ENCODE results near the gene NR1H2.
A peak's percentile ranks its signal among the peaks of the same experiment; 100 is the strongest.
"Not testable (repeated sequence)": the region's sequence is repeated elsewhere in the genome, so short reads cannot be mapped to it uniquely, and the experiment has no call there.

Gene NR1H2

DNA sequence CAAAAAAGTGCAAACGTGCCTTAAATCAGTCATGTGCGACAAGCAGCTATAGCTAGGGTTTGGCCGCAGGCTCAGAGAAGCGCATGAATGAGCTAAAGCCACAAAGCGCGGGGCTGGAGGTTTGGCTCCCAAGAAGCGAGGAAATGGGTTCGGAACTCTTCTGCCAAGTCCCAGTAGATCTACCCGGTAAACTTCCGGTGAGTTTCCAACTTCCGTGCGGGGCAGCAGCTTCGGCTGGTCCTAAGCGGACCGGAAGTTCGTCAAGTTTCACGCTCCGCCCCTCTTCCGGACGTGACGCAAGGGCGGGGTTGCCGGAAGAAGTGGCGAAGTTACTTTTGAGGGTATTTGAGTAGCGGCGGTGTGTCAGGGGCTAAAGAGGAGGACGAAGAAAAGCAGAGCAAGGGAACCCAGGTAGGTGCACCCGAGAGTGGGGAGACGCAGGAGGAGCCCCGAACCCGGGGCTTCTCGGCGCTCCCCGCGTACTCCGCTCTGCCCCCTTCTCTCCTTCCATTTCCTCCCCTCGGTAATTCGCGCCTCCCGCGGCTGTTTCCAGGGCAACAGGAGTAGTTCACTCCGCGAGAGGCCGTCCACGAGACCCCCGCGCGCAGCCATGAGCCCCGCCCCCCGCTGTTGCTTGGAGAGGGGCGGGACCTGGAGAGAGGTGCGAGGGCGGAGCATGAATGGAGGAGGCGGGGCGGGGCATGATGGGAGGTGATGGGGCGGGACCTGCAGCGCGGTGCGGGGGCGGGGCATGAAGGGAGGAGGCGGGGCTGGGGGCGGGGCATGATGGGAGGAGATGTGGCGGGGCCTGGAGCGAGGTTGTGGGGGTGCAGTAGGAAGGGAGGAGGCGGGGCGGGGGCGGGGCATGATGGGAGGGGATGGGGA lies at the start of gene NR1H2:
Gene NR1H2, plus strand, starts transcription at position 292 of the 885 bp plus-strand sequence. CDS start 1,149 bp downstream, outside the sequence.
- DNase-seq (ENCODE audit: low read depth), result peak; percentile 89

DNA sequence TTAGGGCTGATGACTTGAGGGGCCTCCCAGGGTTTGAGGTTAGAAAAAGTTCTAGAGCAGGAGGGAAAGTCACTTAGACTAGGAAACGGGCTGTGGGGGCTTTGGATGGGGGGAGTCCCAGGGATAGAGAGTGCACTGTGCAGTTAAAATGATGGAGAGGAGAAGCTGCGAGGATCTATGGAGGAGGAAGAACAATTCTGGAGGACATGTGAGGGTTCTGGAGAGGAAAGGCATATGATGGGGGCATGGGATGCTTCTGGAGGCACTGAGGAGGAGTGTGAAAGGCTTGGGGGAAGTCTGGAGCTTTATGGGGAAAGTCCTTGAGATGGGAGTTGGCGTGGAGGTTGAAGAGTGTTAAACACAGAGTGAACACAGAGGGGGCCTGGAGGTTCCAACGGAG lies 49.2 kb upstream of the NR1H2 start:
- DNase-seq (ENCODE audit: low read depth), result no peak

DNA sequence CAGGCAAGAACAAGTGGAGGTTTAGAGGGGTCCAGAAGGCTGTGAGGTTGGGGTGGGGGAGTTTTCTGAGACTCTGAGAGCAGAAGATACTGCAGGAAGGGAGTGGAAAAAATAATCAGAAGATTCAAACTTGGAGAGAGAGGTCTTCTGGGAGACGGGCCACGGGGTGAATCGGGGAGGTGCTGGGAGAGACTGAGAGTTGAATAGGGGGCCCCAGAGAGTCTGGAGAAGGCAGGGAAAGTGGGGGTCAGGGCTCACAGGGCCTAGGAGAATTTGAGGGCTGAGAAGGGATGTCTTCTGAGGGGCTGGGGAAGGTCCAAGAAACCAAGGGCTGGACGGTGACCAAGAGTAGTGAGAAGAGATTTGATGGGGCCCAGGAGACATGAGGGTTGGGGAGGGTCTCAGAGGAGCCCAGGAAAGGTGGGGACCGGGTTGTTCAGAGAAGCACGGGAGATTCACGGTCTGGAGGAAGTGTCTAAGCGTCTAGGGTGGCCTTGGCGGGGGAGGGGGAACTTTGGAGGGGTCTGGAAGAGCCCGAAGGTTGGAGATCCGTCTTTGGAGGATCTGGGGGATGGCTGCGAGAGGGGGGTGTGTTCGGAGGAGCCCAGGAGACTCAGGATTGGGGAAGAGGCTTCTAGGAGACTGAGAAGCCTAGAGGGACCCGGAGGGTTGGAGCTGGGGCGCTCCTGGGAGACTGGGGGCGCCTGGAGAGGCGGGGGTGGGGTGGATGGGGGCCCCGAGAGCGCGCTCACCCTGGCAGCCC lies 48.6 kb upstream of the NR1H2 start:
- no peak for DNase-seq (ENCODE audit: low read depth)

DNA sequence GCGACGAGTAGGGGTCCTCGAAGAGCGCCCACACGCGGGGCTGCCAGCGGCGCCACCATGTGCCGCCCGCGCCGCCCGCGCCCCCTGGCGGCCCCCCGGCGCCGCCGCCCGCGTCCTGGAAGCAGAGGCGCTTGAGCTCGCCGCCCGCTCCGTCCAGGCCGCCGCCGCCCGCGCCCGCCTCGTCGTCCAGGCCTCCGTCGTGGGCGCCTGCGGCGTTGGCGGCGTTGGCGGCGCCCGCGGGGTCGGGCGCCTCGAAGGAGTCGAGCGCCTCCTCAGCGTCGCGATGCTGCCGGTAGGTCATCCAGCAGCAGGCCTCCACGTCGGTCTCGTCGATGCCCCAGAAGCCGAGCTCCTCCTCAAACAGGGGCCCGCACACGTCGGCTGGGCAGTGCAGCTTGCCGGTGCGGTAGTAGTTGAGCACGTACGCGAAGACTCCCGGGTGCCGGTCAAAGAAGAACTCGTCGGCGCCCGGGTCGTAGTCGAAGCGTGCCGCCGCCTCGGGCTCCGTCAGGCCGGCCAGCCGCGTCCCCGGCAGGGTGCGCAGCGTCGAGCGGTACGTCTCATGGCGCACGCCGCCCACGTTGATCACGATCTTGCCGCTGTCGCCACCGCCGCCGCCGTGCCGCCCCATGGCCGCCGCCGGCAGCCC lies 47.9 kb upstream of the NR1H2 start:
- DNase-seq (ENCODE audit: low read depth), result no peak

DNA sequence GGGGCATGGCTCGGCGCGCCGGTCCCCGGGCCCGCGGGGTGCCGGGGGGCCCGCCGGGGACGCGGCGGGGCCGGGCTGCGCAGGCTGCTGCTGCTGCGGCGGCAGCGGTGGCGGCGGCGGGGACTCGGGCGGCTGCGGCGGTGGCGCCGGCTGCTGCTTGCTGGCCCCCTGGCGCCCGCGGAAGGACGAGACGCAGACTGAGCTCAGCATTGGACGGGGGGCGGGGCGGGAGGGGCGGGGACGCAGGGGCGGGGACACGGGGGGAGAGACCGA lies 47.4 kb upstream of the NR1H2 start:
- DNase-seq (ENCODE audit: low read depth), result no peak

DNA sequence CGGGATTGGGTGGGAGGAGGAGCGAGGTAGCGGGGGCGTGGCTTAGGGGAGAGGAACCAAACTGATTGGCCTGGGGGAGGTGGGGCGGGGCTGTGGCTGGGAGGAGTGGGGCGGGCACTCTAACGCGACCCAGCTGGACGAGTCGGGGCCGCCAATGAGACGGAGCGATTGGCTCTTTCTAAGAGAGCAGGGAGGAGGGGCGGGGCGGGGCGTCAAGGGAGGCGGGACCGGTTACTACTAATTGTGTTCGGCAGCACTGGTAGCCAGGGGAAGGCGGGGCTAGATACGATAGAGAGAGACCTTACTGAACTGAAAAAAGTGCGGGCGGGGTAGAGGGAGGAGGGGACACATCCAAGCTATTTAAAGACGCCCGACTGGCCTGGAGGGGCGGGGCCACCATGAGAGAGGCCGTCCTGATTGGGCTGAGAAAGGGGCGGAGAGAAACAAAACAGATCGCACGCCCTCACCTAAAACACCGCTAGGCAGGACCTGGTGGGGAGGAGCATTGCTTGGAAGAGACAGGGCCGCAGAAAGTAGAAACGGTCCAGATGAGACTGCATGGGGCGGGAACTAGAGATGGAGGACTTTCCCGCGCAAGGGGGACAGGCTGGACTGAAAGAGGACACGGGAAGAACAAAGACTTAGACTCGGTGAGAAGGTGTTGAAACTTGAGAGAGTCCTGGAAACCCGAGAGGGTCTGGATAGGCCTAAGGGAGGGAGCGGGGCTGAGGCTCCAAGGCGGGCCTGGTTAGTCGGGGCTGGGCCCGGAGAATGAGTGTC lies 46.9 kb upstream of the NR1H2 start, which contains the start of gene KCNC3:
Gene KCNC3, minus strand, starts transcription at position 232 of the 780 bp plus-strand sequence. CDS start 295 bp downstream, outside the sequence.
- DNase-seq (ENCODE audit: low read depth), result peak; percentile 72

DNA sequence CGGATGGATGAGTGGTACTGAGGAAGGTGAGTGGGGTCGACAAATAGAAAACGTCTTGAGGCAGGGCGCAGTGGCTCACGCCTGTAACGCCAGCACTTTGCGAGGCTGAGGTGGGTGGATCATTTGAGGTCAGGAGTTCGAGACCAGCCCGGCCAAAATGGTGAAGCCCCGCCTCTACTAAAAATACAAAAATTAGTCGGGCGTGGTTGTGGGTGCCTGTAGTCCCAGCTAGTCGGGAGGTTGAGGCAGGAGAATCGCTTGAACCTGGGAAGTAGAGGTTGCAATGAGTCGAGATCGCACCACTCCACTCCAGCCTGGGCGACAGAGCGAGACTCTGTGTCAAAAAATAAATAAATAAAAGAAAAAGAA lies 46.3 kb upstream of the NR1H2 start:
- not testable (repeated sequence) for DNase-seq (ENCODE audit: low read depth)

DNA sequence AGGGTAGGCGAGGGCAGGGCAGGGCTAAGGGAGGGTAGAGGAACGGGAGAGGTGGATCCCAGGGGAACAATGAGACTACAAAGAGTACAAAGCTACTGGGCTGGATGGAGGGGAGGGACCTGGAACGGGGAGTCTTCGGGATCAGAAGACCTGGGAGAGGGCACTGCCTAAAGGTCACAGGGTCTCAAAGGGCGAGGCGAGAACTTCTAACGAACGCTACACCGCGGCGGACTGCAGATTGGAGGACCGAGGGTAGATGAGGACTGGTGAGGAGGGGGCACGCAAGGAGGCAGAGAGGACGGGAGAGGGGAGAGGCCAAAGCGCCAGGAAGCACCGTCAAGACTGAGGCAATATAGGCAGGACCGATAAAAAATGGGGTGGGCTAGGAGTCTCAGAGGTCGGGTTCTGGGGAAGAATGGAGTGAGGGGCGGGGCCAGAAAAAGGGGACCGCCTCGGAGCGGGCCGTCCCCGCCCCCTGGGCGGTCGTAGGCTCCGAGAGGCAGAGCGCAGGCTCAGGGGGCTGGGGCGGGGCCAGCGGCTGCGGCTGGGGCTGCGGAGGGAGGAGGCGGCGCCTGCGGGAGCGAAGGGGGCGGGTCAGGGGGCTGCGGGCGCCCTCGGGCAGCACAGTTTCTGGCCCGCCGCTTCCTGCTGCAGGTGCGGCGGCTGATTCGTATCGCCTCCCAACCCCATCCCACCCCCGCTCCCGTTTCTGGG lies 45.7 kb upstream of the NR1H2 start:
- peak; percentile 56 for DNase-seq (ENCODE audit: low read depth)

DNA sequence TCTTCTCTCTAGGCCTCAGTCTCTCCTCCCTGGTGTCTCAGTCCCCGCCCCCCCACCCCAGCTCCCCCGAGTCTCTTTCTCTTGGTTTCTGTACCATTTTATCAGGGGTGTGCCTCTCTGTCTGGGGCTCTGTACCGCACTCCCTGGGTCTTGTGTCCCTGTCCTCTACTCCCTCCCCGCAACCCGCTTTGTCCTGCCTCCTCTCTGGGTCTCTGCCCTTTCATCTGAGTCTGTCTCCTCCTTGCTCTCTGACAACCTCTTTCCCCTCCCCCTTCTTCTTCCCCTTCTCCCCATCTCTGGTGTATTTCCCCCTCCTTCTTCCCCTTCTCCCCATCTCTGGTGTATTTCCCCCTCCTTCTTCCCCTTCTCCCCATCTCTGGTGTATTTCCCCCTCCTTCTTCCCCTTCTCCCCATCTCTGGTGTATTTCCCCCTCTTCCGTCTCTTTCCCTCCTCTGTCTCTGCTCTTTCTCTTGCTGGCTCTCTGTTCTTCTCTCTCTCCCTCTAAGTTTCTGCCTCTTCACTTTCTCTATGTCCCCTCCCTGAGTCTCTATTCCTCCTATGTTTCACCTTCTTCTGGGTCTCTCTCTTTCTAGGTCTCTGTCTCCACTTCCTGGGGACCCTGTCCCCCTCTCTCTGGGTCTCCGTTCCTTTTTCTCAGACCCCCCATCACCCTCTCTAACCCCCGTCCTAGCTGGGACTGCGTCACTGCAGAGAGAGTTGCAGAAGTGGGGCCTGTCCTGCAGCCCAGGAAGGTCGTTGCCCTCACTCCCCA lies 44.9 kb upstream of the NR1H2 start:
- no peak for DNase-seq (ENCODE audit: low read depth)

DNA sequence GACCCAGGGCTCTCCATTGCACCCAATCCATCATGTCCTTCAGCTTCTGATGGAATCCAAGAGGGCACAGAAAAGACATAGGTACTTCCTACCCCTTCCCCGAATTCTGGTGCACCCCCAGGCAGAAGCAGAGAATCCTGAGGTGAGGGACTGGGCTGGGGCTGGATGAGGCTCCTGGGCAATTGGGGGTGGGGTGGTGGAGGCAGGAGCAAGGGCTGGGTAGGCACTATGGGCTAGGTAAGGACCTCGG lies 44.3 kb upstream of the NR1H2 start:
- no peak for DNase-seq (ENCODE audit: low read depth)

DNA sequence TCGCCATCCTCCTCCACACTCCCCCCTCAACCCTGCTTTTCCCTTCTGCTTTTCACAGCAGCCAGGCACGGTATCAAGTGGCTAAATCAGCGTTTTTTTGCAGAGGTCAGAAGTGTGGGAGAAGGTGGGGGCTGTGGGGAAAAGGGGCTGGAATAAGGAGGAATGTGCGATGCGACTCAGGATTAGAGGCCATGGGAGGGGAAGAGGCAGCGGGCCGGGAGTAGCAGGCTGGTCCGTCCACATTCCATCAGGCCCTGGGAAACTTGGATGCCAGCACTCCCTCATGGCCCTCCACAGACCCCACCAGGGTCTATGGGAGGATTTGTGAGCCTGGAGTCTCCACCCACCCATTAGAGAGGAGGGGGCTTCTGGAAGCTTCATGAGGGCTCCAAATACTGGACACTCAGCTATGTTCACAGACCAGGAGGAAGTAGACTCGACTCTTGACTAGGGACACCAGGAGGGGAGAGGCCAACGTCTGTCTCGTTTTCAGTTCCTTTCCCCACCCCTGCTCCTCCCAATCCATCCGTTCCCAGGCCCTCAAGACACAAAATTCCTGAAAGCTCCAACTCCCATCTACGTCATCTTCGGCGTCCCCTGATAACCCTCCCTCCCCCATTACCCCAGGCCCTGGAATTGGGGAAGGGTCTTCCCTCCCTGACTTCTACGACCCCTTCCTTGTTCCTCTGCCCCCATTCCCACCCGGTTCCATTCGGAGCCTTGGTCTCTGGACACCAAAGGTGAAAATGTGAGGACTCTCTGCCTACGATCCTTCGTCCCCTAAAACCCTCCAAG lies 43.8 kb upstream of the NR1H2 start:
- no peak for DNase-seq (ENCODE audit: low read depth)

DNA sequence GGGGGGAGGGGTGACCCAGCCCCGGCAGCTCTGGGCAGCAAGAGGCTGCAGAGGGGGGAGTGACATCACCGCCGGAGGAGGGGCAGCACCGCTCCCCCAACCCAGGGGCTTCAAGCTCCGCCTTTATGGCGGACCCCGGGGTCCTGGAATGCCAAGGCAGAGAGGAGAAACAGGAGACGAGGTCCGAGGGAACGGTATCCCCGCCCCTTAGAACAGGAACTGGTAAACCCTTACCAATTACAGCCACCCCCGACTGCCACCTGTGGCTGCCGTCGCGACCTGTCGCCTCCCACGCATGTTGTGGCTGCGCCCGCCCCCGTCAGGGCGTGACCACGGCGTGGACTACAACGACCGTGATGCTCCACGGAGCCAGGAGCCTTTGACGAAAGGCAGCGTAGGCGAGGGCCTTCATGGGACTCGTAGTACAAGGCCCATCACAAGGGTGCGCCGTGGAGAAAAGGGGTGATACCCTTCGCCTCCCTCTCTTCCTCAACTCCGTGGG lies 43.0 kb upstream of the NR1H2 start:
- peak; percentile 81 for DNase-seq (ENCODE audit: low read depth)

DNA sequence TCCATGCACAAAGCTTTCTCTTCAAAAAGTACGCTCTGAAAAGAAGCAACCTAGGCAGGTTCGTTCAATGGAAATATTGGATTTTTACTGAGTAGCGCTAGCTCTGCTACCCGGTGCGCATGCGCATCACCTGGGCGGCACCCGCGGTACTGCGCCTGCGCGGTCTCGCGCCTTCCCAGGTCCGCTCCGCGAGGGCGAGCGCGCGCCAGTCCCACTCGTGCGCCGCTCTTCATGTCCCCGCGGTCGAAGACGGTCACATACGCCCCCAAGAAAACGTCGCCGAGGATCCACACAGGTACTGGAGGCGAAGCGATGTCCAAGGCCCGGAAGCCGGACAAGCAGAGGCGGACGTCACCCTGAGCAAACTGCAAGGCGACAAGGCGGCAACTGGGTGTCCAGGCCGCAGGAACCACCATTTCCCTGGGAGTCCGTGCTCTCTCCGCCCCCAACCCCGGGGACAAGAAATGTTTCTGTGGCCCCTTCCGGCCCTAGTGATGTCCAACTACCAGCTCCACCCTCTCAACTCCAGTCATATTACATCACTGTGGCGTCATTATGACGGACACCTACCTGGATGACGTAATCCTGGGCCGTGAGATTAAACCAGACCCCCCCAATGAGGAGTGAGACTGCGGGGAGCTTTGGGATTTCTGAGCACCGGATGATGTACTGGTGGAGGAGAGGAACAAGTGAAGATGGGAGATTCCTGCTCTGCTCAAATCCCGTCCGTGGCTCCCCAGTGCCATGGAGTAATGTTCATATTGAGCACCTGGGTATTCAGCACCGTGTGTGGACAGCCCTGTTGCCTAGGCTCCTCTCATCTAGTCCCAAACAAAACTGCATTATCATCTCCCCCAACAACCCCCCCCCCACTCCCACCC lies 42.3 kb upstream of the NR1H2 start:
- peak; percentile 74 for DNase-seq (ENCODE audit: low read depth)

DNA sequence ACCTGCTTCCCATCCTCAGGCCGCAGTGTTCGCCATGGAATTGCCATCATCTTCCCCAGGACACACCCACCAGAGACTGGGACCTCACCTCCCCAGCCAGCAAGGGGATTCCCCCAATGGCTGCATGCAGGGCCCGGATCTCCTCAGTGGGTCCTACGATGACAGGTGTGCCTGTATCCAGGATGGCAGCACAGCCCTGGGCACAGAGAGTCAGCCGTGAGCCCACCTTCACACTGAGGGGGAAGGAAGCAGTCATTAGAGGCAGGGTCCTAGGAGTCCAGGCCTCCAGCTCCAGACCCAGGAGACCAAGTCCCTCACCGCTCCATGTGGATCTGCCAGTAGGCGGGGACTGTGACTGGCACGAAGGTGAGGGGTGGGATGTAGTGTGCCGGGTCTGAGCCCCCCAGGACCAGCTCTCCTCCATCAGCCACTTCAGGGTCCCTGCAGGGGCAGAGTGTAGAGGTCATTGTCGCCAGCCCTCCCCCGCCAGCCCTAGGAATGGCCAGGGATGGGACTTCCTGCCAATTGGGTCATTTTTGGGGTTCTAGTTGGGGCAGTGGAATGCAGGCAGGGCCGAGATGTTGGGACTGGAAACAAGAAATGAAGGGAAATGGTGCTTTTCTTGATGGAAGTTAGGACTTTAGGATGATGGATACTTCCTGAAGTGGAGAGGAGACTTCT lies 41.4 kb upstream of the NR1H2 start:
- DNase-seq (ENCODE audit: low read depth), result no peak

DNA sequence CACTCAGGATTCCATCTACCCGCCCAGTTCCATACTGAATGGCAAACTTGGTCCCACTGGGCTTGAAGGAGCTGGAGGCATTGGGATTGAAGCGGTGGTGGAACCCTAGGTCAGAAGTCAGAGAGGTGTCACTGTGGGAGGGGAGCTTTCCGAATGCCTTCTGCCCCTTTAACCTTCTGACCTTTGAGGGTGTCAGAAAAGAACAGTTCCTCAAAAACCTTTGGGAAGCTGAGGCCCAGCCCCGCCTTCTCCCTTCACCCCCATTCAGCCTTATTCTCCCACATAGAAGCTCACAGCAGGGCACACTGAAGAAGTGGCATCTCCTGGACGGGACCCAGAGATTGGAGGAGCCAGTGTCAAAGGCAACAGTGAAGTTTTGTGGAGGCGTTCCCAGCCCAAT lies 39.2 kb upstream of the NR1H2 start:
- DNase-seq (ENCODE audit: low read depth), result not testable (repeated sequence)

DNA sequence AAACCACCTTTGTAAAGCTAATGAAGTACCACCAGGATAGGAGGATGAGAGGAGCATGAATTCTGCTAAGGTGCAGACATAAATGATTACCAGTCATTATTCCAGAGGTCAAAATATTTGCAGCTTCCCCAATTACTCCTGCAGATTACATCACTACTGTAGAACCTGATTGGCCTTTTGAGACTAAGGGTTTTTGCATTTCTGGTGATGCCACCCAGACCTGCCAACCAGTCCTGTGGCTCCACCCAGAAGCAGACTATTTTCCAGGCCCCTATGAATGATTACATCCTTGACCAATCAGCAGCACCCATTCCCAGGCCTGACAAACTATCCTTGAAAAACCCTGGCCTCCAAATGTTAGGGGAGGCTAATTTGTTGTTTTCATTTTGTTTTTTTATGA lies 35.9 kb upstream of the NR1H2 start:
- DNase-seq (ENCODE audit: low read depth), result no peak

DNA sequence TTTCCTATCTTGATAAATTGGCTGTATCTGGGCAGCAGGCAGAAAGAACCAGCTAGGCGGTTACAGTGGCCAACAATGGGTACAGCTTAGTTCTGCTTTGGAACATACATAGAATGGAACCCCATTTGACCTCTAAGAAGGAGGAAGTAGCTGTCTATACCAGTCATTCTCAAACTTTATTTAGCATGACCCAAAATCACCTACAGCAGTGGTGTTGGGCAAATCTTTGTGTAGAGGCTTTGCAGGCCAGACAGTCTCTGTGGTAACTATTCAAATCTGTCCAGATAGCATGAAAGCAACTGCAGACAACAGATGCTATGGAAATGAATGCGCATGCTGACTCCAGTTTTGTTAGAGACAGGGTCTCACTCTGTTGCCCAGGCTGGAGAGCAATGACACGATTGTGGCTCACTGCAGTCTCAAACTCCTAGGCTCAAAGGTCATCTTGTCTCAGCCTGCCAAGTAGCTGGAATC lies 35.1 kb upstream of the NR1H2 start:
- no peak for DNase-seq (ENCODE audit: low read depth)

DNA sequence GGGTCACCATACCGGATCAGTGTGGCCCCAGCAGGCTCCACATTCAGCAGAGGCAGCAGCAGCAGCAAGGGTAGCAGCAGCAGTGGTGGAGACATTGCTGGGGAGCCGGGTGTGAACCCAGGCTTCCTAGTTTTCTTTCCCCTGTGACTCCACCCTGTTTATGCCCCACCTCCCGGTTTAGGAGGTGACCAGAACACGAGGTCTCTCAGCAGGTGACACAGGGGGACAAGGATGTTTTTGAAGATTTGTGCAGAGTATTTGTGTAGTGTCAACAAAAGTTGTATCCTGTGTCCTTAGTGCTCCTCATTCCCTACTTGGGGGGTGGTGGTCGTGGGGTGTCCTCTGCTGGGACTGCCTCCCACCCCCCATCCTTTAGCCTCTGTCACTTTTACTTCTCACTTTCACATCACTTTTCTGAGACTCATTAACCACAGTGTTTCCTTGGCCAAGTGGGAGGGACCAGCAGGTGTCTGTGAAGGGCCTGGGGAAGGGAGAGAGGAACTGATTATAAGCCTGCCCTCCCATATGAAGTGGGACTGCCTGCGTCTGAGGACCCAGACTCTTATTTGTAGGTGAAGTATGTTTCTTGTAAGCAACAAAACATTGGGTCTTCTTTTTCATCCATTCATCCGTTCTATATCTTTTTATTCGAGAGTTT lies 31.5 kb upstream of the NR1H2 start:
- DNase-seq (ENCODE audit: low read depth), result no peak
